Fibroblast of lung (primary cell): Measurements from ENCODE around the gene ZNF180.
"Not testable (repeated sequence)": the region's sequence is repeated elsewhere in the genome, so short reads cannot be mapped to it uniquely, and the experiment has no call there.

ENCODE experiments used
- CTCF ChIP-seq, 2 donors: IDR thresholded peaks in 1 of 2; conservative IDR thresholded peaks in 1 of 2; 1 replicate in 1 of 2; 2 replicates in 1 of 2; pipeline ENCODE4 v1.5.1; 2011 to 2012; ENCODE audit warnings: low read length in 2 of 2, control low read depth in 1 of 2, inconsistent platforms in 1 of 2, low read depth in 1 of 2, mild to moderate bottlenecking in 1 of 2
- EZH2 ChIP-seq: IDR thresholded peaks from 2 replicates; pipeline ENCODE4 v1.5.1; 2012; ENCODE audit warnings: low read length, control low read depth, mild to moderate bottlenecking; ENCODE audit errors: missing control alignments

GRCh38 chr19:44456016-44456415, 44.3 kb downstream of the ZNF180 start:
- TF ChIP-seq CTCF (conservative IDR thresholded peaks at IDR 0.05 in 1 of 2, IDR thresholded peaks at IDR 0.05 in 1 of 2; ENCODE audit: low read depth in 1 of 2, low read length in 2 of 2); EZH2: not testable (repeated sequence)
